OCI-M1 (cell line): ENCODE data around the gene PAQR4.
A peak's percentile ranks its signal among the peaks of the same experiment; 100 is the strongest.

Experiments used
- DNase-seq: peaks from one replicate; lab custom pipeline; 2025; lab: John Stamatoyannopoulos, UW

PAQR4 gene

GRCh38 chr16:2964475-2965336 is 4.4 kb upstream of the PAQR4 start:
- DNase-seq, result peak; percentile 85

DNA sequence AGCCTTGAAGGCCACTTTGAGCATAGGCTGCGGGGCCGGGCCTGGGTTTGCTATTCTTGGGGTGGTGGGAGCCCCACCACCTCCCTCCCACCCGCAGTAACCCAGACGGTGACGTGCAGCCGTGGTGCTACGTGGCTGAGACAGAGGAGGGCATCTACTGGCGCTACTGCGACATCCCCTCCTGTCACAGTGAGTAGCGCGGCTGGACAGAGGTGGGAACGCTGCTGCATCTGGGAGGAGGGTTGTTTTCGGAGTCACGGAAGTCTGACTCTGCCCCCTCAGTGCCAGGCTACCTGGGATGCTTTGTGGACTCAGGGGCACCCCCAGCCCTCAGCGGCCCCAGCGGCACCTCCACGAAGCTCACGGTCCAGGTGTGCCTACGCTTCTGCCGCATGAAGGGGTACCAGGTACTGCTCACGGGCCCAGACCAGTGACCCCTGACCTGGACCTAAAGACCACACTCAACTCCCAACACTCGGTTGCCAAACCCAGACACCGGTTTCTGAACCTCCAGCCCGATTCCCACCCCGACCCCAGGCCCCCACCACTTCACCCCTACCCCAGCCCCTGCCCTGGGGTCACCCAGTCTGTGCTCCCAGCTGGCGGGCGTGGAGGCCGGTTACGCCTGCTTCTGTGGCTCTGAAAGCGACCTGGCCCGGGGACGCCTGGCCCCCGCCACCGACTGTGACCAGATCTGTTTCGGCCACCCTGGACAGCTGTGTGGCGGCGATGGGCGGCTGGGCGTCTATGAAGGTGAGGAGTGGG is 2.9 kb upstream of the PAQR4 start:
- no peak for DNase-seq

GRCh38 chr16:2966808-2967191 is 2.3 kb upstream of the PAQR4 start:
- no peak for DNase-seq

GRCh38 chr16:2967211-2967631 is 1.9 kb upstream of the PAQR4 start:
- DNase-seq, result no peak

DNA sequence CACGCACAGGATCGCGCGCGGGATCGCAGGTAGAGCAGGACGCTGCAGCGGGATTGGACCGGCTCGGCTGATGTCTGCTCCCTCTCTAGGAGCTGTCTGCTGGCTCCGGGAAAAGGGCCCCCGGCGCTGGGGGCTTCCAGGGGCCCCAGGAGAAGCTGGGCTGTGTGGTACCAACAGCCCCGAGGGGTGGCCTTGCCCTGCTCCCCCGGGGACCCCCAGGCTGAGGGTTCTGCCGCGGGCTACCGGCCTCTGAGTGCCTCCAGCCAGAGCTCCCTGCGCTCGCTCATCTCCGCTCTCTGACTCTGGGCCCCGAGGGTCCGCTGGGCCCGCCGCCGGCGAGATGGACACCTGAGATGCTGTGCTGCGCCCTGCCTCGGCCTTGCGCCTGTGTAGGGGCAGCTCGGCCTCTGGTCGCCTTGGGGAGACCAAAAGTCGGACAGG is 1.4 kb upstream of the PAQR4 start:
- no peak for DNase-seq

- peak; percentile 38 for DNase-seq
Measured at GRCh38 chr16:2968368-2968737, 795 bp upstream of the PAQR4 start.

DNA sequence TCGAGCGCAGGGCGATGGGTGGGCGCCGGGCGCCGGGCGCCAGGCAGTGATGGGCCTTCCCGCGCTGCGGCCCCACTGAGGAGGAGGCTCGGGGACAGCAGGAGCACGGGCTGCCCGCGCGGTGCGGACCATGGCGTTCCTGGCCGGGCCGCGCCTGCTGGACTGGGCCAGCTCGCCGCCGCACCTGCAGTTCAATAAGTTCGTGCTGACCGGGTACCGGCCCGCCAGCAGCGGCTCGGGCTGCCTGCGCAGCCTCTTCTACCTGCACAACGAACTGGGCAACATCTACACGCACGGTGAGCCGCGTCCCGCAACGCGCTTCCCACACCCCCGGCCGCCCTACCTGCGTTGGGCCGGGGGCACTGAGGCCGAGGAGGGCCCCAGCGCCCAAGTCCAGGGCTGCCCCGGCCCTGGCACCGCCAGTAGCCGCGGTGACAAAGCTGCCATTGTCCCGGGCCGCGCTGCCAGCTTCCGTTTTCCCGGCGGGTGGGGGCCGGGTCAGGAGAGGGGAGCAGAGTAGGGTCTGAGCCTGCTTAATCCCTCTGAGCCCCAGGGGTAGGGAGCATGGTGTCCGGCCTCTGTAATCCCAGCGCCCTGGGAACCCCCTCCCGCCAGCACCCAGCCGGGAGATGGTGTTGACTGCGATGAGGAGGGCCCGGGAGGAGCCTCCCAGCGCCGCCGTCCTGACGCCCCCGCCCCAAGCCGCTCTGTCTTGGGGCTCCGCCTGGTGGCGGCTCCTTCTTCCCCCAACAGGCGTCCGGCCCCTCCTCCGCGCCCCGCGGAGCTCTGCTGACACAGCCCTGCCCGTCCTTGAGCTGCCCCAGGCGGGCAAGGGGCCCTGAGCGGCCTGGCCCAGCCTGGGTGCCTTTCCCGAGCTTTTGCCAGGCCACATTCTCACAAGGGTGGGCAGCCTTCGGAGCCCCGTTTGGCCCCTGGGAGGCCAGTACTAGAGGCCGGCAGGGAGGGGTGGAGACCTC is 685 bp downstream of the PAQR4 start:
- DNase-seq, result peak; percentile 86

DNA sequence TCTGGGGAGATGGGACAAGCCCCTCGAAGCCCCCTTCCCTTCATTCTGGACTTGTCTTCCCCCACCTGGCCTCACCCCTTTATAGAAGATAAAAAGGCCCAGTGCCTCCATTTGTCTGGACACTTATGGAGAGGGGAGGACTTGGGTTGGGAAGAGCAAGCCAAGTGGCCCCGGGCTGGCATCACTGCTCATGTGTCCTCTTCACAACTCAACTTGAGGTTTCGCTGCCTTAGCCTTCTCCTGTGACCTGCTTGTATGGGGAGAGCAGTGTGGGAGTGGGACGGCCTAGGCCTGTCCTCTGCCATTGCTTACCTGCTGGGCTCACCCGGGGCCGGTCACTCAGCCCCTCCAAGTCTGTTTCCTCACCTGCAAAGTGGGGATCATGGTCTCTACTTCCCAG is 1.4 kb downstream of the PAQR4 start:
- DNase-seq, result peak; percentile 36

- DNase-seq, result no peak
Measured at GRCh38 chr16:2971134-2971984, 2.2 kb downstream of the PAQR4 start.

GRCh38 chr16:2971985-2972784 is 3.0 kb downstream of the PAQR4 start:
- no peak for DNase-seq

GRCh38 chr16:2973093-2973492 is 3.9 kb downstream of the PAQR4 start:
- DNase-seq, result no peak

- no peak for DNase-seq
Measured at GRCh38 chr16:2973605-2974318, 4.6 kb downstream of the PAQR4 start.

DNA sequence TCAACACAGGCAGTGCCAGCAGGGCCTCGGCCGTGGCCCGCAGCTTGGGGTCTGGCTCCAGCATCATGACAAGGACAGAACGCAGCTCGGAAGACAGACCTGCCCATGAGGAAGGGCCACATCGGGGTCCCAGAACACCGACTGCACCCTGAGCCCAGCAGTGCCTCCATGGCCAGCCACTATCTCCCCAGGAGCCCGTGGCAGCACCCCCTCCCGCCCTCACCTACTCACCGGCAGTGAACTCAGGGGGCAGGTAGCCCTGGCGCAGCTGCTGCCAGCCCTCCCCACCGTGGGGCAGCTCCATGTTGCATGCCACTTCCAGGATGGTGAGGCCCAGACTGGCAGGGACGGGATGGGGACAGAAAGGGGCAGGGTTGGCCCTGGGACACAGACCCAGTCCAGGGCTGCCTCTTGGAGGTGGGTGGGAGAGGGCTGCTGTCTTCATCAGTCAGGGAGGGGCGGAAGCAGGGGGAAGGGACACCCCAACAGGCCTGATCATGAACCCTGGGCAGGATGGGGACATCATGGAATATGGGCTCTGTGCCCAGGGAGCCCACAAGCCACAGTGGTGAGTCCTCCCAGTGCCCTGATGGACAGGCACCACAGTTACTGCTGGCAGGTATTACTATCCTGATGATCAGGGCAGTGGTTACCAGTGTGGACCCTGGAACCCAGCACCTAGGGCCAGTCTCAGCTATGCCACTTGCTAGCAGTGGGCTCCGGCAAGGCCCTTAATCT is 5.3 kb downstream of the PAQR4 start:
- DNase-seq, result no peak

DNA sequence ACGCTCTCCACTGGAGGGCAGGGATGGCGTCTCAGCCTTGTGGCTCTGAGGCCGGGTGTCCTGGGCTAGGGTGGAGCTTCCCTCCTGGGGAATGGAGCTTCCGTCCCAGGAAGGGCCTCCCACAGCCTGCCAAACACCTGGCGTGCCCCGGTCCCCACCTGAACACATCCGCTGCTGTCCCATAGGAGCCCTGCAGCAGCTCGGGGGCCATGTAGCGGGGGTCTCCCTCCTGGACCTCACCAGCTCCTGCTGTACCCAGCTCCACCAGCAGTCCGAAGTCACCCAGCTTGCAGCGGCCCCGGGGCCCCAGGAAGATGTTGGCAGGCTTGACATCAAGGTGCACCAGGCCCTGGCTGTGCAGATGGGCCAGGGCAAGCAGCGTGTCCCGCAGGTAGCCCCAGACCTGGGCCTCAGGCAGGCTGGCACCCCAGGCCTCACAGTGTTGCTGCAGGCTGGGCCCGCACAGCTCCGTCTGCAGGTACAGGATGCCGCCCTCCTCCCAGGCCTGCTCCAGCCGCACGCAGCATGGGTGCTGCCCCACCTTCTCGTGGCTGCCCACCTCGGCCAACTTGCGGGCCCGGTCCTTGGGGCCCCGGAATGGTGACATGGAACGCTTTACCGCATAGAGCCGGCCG is 6.1 kb downstream of the PAQR4 start:
- no peak for DNase-seq

DNA sequence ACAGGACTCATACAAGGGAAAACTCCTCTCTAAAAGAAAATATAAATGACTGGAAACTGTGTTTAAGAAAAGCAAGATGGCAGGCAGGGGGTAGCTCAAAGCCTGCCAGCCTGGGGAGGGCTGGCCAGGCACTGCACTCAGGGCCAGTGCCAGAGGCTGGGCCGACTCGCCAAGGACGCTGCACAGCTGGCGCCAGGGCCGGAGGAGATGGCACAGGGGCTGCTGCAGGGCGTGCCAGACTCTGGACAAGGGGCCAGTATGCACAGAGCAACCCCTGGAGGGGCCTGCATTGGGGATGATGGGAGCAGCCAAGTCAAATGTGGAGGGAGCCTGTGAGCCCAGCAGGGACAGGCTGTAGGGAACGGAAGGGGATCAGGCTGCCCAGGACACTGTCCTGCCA is 7.1 kb downstream of the PAQR4 start:
- no peak for DNase-seq

DNA sequence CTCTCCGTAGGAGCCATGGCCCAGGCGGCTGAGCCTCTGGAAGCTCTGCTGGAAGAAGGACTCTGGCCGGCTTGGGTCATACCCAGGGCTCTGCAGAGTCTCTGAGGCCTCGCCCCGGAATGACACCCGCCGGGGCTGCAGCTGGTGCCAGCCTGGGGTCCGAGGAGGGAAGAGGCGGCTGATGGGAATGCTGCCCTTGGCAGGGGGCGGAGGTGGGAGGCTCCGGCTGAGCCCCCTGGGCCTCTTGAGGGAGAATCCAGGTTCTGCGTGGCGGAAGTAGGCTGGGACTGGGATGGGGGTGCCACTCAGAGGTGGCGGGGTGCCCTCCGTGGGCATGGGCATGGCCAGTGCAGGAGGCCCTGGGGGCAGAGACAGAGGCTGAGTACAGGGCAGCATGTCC is 7.5 kb downstream of the PAQR4 start:
- DNase-seq, result no peak

GRCh38 chr16:2977440-2977839 is 8.3 kb downstream of the PAQR4 start:
- no peak for DNase-seq

DNA sequence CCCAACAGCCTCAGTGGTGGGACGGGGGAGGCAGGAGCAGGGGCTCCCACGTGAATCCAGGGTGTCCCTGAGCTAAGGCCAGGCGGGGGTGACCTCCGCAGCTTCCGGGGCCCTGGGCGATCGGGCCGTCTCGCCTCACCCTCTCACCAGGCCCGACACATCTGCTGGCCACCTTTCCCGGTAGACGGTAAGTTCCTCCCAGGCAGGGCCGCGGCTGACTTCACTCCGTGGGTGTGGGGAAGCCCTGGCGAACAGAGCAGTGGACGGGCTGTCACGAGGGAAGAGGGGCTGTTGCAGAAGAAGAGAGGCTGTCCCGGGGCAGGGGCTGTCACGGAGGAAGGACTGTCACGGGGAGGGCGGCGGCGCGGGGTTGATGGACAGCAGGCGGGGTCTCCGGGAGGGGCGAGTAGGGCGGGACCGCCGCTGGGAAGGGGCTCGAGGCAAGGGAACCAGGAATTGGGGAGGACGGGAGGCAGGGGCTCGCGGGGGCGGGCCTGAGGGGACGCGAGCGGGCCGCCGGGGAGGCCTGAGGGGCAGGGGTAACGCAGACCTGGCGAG is 10.6 kb downstream of the PAQR4 start:
- DNase-seq, result peak; percentile 49
